NCI-H510A (cell line): ENCODE data around the gene NDFIP2.
"Not testable (repeated sequence)": the region's sequence is repeated elsewhere in the genome, so short reads cannot be mapped to it uniquely, and the experiment has no call there.

Experiments
- DNase-seq: peaks from one replicate; lab custom pipeline; 2025; lab: John Stamatoyannopoulos, UW

The NDFIP2 gene

GRCh38 chr13:79593121-79593520, 112.2 kb downstream of the NDFIP2 start:
- no peak for DNase-seq

GRCh38 chr13:79593641-79594275, 112.8 kb downstream of the NDFIP2 start:
- no peak for DNase-seq

GRCh38 chr13:79600146-79600545, 119.2 kb downstream of the NDFIP2 start:
- not testable (repeated sequence) for DNase-seq

- DNase-seq: no peak
These were observed 122.0 kb downstream of the NDFIP2 start for GRCh38 chr13:79602936-79603335.

GRCh38 chr13:79604752-79605151, 123.8 kb downstream of the NDFIP2 start:
- DNase-seq: no peak
